Measurements from ENCODE around the gene PATZ1. TPM values are rescaled to one million over a fixed set of nuclear protein-coding genes. Genes with fewer than 3 reads are reported as not detected.

The PATZ1 gene
- total RNA-seq, 1 donor from 2014 or later = 27.6 TPM

DNA sequence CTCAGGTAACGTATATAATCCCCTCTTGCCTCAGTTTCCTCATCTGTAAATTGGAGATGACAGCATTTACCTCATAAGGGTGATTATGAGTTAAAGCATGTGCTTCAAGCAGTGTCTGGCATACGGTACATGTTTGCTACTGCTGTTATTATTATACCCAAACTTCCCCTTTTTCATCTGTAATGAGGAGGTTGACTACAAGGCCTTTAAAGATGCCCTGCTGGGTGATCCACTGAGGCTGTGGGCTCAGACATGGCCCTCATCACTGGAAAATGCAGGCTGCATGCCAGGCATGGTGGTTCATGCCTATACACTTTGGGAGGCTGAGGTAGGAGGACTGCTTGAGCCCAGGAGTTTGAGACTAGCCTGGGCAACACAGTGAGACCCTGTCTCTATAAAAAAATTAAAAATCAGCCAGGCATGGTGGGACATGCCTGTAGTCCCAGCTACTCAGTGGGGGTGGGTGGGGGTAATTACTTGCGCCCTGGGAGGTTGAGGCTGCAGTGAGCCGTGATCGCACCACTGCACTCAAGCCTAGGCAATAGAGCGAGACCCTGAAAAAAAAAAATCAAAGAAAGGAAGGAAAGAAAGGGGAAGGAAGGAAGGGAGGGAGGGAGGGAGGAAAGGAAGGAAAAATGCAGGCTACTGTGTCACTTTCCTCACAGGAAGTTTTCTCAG lies 58.2 kb downstream of the PATZ1 start:
- Mint-ChIP-seq H3K27ac (ENCODE audit: unreplicated experiment) (no peak overlapping the region), H3K4me1 (ENCODE audit: unreplicated experiment) (peaks cover 20% of the 10 kb centered on the region), H3K4me3 (ENCODE audit: unreplicated experiment) (no peak overlapping the region), H3K9me3 (ENCODE audit: unreplicated experiment) (no peaks in the 10 kb centered on the region), H3K36me3 (ENCODE audit: unreplicated experiment) (peaks cover 11% of the 10 kb centered on the region), H3K27me3 (ENCODE audit: unreplicated experiment) (no peaks in the 10 kb centered on the region)
- TF ChIP-seq, protein P1, sequence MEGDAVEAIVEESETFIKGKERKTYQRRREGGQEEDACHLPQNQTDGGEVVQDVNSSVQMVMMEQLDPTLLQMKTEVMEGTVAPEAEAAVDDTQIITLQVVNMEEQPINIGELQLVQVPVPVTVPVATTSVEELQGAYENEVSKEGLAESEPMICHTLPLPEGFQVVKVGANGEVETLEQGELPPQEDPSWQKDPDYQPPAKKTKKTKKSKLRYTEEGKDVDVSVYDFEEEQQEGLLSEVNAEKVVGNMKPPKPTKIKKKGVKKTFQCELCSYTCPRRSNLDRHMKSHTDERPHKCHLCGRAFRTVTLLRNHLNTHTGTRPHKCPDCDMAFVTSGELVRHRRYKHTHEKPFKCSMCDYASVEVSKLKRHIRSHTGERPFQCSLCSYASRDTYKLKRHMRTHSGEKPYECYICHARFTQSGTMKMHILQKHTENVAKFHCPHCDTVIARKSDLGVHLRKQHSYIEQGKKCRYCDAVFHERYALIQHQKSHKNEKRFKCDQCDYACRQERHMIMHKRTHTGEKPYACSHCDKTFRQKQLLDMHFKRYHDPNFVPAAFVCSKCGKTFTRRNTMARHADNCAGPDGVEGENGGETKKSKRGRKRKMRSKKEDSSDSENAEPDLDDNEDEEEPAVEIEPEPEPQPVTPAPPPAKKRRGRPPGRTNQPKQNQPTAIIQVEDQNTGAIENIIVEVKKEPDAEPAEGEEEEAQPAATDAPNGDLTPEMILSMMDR (IDR thresholded peaks at IDR 0.05) = no peak
- DNase-seq (ENCODE audit: extremely low spot score, unreplicated experiment) = no peak

DNA sequence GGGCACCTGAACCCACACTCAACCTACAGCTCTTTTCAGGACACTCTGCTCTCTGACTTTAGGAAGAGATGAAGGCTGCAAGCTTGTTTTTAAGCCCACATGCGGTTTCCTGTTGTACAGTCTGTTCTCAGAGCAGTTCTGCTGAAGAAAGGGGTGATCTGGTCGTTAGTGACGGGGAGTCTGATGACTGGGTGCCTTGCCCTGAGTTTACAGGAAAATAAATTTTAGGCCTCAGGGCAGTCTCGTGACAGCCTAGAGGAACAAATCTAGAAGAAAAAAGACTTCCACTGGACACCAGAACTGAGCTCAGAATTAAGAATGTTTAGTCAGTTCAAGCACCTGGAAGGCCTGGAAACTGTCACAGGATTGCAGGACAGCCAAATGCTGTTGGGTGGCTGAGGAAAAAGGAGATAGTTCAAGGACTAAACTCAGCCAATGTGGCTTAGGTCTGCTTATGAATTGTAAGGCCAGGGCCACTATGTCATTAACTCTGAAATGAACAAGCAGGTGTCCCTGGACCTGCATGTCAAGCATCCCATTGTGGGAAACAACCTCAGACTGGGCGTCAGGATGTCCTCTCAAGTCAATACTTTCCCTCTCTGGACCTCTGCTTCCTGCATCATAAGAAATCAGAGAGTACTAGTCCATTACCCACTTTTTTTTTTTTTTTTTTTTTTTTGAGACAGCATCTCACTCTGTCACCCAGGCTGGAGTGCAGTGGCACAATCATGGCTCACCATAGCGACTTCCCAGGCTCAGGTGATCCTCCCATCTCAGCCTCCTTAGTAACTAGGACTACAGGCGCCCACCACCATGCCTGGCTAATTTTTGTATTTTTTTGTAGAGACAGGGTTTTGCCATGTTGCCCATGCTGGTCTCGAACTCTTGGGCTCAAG lies 59.5 kb downstream of the PATZ1 start:
- TF ChIP-seq, protein P1 (IDR thresholded peaks at IDR 0.05) = no peak
- H3K4me3 Mint-ChIP-seq (ENCODE audit: unreplicated experiment) = no peak overlapping the region
- peaks cover 10% of the 10 kb centered on the region for H3K4me1 Mint-ChIP-seq (ENCODE audit: unreplicated experiment)
- H3K27me3 Mint-ChIP-seq (ENCODE audit: unreplicated experiment) = no peaks in the 10 kb centered on the region
- no peak for DNase-seq (ENCODE audit: extremely low spot score, unreplicated experiment)
- peaks cover 13% of the 10 kb centered on the region for H3K36me3 Mint-ChIP-seq (ENCODE audit: unreplicated experiment)
- no peaks in the 10 kb centered on the region for H3K9me3 Mint-ChIP-seq (ENCODE audit: unreplicated experiment)
- no peak overlapping the region for H3K27ac Mint-ChIP-seq (ENCODE audit: unreplicated experiment)

DNA sequence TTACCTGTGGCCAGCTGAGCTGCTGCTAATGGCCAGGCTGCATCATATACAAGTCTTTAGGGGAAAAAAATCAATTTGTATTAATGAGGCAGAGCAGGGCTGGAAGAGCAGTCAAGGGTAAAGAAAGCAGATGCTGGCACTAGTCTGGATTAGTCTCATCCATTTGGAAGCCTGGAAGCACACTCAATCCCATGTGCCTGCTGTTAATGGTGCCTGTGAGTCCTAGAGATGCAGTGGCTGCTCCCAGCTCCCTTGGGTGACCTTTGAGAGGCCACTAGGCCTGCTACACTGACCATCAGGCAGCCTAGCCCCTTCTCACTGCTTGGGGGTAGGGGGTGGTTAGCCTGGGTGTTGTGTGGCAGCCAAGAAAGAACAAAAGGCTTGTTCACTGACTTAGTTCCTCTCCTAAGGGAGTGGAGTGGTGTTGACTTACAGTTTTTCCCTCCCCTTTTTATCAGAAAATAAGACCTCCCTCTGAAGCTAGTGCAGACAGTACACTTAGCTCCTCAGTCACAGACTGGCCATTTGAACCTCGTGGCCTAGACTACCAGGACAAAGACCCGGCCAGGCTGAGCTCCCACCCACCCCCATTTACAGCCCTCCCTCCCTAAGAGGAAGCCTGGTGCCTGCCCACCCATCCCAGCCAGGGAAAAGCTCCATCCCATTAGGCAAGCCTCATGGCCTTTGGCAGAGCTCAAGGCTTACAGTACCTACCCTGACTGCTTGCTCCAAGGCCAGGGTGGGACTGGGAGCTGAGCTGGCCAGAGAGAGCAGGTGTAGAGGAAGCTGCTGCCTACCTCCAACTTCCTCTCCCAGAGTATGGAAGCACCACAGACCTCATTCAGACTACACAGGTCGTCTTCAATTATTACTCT lies 61.6 kb downstream of the PATZ1 start:
- TF ChIP-seq, protein P1 (IDR thresholded peaks at IDR 0.05) = no peak
- H3K9me3 Mint-ChIP-seq (ENCODE audit: unreplicated experiment) = no peaks in the 10 kb centered on the region
- H3K27ac Mint-ChIP-seq (ENCODE audit: unreplicated experiment) = no peak overlapping the region
- no peaks in the 10 kb centered on the region for H3K27me3 Mint-ChIP-seq (ENCODE audit: unreplicated experiment)
- H3K4me1 Mint-ChIP-seq (ENCODE audit: unreplicated experiment) = no peaks in the 10 kb centered on the region
- no peak overlapping the region for H3K4me3 Mint-ChIP-seq (ENCODE audit: unreplicated experiment)
- peaks cover 13% of the 10 kb centered on the region for H3K36me3 Mint-ChIP-seq (ENCODE audit: unreplicated experiment)
- DNase-seq (ENCODE audit: extremely low spot score, unreplicated experiment) = no peak

DNA sequence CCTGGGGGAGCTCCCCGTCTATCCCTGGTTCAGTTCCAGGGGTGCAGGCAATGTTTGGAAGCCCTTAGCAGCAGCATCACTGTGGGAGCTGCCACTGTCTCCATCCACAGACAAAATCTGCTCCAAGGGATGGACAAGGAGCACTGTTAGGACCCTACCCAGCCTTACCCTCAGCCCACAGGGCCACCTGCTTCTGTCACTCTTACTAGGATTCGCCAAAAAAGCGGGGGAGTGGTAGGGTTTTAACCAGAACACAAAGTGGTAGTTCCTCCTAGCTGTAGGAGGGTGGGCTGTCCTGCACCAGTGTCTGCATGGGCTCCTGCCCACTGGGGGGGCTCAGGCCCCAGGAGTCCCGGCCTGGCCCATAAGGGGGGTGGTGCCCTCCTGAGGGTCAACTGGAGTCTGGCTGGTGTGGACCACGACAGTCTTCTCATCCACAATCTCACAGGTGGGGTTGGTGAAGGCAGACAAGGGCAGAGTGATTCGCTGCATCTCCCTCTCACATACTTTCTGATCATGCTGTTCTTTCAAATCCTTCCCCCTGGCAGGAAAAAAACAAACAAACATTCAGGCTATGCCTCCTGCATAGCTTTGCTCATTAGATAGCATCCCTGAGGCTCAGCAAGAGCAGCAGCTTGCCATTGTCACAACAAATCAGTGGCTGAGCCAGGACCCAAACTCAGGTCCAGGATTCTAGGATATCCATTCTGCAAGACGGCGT lies 63.2 kb downstream of the PATZ1 start:
- H3K36me3 Mint-ChIP-seq (ENCODE audit: unreplicated experiment) = peaks cover 13% of the 10 kb centered on the region
- no peaks in the 10 kb centered on the region for H3K4me1 Mint-ChIP-seq (ENCODE audit: unreplicated experiment)
- H3K27ac Mint-ChIP-seq (ENCODE audit: unreplicated experiment) = no peak overlapping the region
- no peaks in the 10 kb centered on the region for H3K27me3 Mint-ChIP-seq (ENCODE audit: unreplicated experiment)
- no peak overlapping the region for H3K4me3 Mint-ChIP-seq (ENCODE audit: unreplicated experiment)
- no peaks in the 10 kb centered on the region for H3K9me3 Mint-ChIP-seq (ENCODE audit: unreplicated experiment)
- TF ChIP-seq, protein P1 (IDR thresholded peaks at IDR 0.05) = no peak
- no peak for DNase-seq (ENCODE audit: extremely low spot score, unreplicated experiment)

Data from osteocyte (in vitro differentiated cells).